ENCODE data around the gene C1orf105.

C1orf105 gene

DNA sequence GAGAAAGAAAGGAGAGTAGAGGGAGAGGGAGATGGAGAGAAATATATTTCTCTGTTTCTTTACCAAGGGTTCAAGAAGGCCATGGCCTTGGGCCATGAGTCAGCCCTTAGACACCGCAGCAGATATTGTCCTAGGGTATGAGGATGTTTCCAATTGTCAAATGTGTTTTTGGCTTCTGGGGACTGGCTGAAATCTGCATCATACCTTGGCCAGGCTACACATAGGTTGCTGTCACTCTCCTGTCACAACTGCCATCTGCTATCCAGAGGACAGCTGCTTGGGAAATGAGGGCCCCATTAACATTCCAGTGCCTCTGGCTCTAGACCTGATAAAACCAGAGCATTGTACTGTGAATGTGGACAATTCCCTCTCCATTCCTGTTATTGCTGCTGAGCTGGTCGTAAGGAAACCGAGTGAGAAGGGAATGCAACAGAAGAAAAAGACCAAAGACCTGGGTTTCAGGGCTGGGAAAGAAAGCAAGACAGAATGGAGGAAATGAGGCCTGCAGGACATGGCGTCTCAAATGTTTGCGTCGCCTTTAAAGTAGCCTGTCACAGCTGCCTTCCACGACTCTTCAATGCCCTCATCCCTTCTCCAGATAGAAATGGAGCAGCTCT is 32.2 kb downstream of the C1orf105 start:
- DNase-seq (ENCODE audit: low read depth): no peak
- no peak overlapping the region for H3K4me3 ChIP-seq (ENCODE audit: low read depth, low read length)
- TF ChIP-seq, protein P1, sequence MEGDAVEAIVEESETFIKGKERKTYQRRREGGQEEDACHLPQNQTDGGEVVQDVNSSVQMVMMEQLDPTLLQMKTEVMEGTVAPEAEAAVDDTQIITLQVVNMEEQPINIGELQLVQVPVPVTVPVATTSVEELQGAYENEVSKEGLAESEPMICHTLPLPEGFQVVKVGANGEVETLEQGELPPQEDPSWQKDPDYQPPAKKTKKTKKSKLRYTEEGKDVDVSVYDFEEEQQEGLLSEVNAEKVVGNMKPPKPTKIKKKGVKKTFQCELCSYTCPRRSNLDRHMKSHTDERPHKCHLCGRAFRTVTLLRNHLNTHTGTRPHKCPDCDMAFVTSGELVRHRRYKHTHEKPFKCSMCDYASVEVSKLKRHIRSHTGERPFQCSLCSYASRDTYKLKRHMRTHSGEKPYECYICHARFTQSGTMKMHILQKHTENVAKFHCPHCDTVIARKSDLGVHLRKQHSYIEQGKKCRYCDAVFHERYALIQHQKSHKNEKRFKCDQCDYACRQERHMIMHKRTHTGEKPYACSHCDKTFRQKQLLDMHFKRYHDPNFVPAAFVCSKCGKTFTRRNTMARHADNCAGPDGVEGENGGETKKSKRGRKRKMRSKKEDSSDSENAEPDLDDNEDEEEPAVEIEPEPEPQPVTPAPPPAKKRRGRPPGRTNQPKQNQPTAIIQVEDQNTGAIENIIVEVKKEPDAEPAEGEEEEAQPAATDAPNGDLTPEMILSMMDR (IDR thresholded peaks at IDR 0.05; ENCODE audit: insufficient read depth, low read depth, low read length, missing control alignments): no peak

GRCh38 chr1:172453153-172453545 is 32.7 kb downstream of the C1orf105 start:
- no peak overlapping the region for H3K4me3 ChIP-seq (ENCODE audit: low read depth, low read length)
- TF ChIP-seq, protein P1 (IDR thresholded peaks at IDR 0.05; ENCODE audit: insufficient read depth, low read depth, low read length, missing control alignments): no peak
- DNase-seq (ENCODE audit: low read depth): no peak

- TF ChIP-seq, protein P1 (IDR thresholded peaks at IDR 0.05; ENCODE audit: insufficient read depth, low read depth, low read length, missing control alignments): no peak
- no peak for DNase-seq (ENCODE audit: low read depth)
- no peak overlapping the region for H3K4me3 ChIP-seq (ENCODE audit: low read depth, low read length)
Measured at GRCh38 chr1:172453607-172454006, 33.1 kb downstream of the C1orf105 start.

GRCh38 chr1:172455451-172455850 is 35.0 kb downstream of the C1orf105 start:
- no peak overlapping the region for H3K4me3 ChIP-seq (ENCODE audit: low read depth, low read length)
- TF ChIP-seq, protein P1 (IDR thresholded peaks at IDR 0.05; ENCODE audit: insufficient read depth, low read depth, low read length, missing control alignments): no peak
- DNase-seq (ENCODE audit: low read depth): no peak

DNA sequence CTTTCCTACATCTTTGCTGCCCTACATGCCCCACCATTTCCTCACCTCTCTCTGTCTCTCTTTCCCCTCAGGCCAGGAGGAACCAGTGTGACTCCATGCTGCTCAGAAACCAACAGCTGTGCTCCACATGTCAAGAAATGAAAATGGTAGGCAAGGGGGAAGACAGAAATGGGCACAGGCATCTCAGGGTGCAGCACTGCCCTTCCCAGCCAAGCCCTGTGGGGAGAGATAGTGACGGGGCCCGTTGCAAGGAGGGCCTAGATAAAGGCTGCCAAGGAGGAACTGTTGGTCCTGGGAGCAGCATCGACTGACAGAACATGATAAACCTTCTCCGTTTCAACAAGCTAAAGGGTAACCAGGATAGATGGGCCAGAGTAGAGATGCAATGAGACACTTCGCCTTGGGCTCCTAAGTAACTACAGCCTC is 35.9 kb downstream of the C1orf105 start:
- no peak overlapping the region for H3K4me3 ChIP-seq (ENCODE audit: low read depth, low read length)
- DNase-seq (ENCODE audit: low read depth): no peak
- TF ChIP-seq, protein P1 (IDR thresholded peaks at IDR 0.05; ENCODE audit: insufficient read depth, low read depth, low read length, missing control alignments): no peak

DNA sequence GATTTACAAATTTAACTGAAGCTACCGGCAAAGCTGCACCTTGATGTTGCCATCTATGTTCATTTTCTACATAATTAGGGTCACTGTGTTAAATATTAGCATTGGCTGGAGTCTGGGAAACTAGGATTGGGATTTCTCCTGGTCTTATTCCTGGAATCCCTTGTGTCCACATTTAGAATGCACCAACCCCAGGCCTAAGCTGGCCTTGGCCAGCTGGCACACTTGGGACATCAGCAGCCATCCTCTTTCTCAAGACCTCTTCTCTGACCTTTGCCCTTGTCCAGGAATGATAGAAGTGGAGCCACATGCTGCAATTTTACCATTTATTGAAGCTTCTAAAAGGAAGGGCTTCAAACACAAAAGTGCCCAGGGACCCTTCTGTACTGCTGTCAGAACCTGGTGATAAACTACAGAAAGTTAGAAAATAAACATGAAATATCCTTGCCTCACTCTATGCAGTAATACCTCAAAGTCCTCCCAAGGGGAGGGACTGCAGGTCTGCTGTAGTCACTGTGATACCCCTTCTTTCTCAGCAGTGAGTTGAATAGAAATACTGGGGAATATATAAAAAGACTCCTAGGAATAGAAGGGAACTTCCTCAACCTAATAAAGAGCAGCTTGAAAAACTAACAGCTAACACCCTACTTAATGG is 37.1 kb downstream of the C1orf105 start:
- DNase-seq (ENCODE audit: low read depth): no peak
- H3K4me3 ChIP-seq (ENCODE audit: low read depth, low read length): no peak overlapping the region

More for the DNA sequence above, 37.1 kb downstream of the C1orf105 start:
- TF ChIP-seq, protein P1 (IDR thresholded peaks at IDR 0.05; ENCODE audit: insufficient read depth, low read depth, low read length, missing control alignments): no peak

Measured in GM12865 (cell line).